DMS153 treated with DMSO at 0.1 percent for 48 hours (cell line): ENCODE results near the gene TSSK2.
"Not testable (repeated sequence)": the region's sequence is repeated elsewhere in the genome, so short reads cannot be mapped to it uniquely, and the experiment has no call there.

Experiments
- DNase-seq: peaks from one replicate; lab custom pipeline; 2025; ENCODE audit not compliant: unreplicated experiment; lab: John Stamatoyannopoulos, UW

The TSSK2 gene

DNA sequence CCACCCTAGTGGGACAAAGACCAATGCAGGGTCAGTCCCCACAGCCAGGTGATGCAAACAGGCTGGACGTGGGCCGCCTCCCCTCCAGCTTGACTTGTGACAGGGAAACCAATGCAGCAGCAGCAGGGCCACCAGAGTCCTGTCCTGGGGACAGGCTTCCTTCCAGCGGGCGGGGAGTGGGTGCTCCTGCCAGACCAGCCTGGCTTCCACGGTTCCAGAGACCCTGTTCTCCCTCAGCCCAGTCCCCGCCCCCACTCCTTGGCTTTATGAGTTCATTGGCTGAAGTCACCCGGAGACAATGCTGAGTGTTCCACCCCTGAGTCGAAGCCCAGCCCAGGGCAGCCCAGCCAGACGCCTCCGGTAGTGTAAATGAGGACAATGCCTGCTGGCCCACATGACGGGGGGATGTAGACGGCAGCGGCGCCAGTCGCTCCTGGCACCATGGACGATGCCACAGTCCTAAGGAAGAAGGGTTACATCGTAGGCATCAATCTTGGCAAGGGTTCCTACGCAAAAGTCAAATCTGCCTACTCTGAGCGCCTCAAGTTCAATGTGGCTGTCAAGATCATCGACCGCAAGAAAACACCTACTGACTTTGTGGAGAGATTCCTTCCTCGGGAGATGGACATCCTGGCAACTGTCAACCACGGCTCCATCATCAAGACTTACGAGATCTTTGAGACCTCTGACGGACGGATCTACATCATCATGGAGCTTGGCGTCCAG, at the start of gene TSSK2:
TSS of gene TSSK2 (plus strand) at position 350 of the 726 bp plus-strand sequence. CDS start at position 442, 92 bp downstream.
- DNase-seq: no peak

DNA sequence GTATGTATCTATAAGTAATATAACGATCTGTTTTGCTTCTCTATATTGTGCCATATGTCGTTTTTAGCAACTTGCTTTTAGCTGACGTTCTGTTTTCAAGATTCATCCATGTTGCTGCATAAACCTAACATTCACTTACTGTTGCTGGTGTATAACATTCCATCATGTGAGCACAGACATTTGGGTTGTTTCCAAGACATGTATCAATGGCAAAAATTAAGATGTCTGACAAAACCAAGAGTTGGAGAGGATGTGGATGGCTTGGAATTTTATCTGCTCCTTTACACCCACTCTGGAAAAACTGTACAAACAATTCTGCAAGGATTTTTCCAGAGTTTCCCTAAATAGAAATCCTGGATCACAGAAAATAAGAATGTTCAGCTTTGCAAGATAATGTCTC, 49.8 kb upstream of the TSSK2 start:
- DNase-seq: no peak

DNA sequence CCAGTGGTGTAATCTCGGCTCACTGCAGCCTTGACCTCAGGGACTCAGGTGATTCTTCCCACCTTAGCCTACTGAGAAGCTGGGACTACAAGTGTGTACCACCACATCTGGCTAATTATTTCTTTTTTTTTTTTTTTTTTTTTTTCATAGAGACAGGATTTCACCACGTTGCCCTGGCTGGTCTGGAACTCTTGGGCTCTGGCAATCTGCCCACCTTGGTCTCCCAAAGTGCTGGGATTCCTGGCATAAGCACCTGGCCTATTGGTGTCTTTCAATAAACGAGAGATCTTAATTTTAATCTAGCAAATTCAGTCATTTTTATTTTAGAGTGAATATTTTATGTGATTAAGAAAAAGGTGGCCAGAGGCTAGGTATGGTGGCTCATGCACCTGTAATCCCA, 49.0 kb upstream of the TSSK2 start:
- no peak for DNase-seq

GRCh38 chr22:19082793-19083192, 48.3 kb upstream of the TSSK2 start:
- DNase-seq: no peak

DNA sequence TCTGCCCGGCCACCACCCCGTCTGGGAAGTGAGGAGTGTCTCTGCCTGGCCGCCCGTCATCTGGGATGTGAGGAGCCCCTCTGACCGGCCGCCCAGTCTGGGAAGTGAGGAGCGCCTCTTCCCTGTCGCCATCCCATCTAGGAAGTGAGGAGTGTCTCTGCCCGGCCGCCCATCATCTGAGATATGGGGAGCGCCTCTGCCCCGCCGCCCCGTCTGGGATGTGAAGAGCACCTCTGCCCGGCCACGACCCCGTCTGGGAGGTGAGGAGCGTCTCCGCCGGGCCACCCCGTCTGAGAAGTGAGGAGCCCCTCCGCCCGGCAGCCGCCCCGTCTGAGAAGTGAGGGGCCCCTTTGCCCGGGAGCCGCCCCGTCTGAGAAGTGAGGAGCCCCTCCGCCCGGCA, 47.0 kb upstream of the TSSK2 start:
- not testable (repeated sequence) for DNase-seq

- not testable (repeated sequence) for DNase-seq
These were observed 46.5 kb upstream of the TSSK2 start for GRCh38 chr22:19084586-19084985.

- no peak for DNase-seq
These were observed 45.8 kb upstream of the TSSK2 start for GRCh38 chr22:19085233-19085718.

GRCh38 chr22:19086417-19086816, 44.7 kb upstream of the TSSK2 start:
- DNase-seq: no peak

DNA sequence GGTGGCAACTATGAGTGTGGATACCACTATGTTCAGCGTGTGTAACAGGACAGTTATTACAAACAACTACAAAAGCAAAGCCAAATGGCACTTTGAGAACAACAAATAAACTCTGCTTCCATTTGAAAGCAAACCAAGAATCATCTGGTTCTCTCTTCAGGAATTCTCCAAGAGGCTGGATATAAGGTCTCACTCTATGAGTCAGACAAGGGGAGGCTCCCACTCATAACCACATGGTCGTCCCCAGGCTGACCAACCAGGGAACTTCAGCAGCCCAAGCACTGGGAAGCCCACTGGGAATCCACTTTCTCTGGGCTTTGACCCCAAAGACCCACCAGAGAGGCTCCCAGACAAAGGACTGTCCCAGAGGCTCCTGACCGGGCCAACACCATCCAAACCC, 44.2 kb upstream of the TSSK2 start:
- no peak for DNase-seq

- no peak for DNase-seq
These were observed 42.1 kb upstream of the TSSK2 start for GRCh38 chr22:19088866-19089595.

DNA sequence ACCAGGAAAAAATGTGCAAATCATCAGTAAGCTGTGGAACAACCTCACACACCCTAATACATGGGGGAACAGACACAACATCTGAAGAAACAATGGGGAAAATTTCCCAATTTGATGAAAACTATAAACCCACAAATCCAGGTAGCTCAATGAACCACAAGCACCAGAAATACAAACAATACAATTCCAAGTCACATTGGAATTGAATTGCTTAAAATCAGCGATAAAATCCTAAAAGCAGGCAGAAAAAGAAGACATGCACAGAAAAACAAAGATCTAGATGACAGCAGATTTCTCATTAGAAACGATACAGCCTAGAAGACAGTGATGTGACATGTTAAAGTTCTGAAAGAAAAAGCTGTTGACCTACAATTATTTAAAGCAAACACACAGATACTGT, 40.9 kb upstream of the TSSK2 start:
- no peak for DNase-seq

- DNase-seq: no peak
These were observed 40.5 kb upstream of the TSSK2 start for GRCh38 chr22:19090586-19091127.

- no peak for DNase-seq
These were observed 38.4 kb upstream of the TSSK2 start for GRCh38 chr22:19092725-19093124.

DNA sequence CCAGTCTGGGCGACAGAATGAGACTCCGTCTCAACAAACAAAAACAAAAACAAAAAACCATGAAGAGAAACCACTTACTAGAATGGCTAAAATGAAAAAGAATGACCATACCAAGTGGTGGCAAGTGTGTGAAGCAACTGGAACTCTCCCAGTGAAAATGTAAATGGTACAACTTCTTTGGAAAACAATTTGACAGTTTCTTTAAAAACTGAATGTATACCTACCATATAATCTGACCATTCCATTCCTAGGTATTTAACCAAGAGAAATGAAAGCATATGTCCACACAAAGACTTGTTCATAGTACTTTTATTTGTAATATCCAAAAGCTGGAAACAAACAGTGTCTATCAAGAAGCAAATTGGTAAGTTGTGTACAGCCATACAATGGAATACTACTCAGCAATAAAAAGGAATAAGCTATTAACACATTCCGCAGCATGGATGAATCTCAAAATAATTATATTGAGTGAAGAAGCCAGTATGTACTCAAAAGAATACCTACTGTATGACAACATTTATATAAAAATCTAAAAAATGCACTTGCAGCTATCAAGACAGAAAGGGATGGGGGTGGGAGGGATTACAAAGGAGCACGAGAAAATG, 36.6 kb upstream of the TSSK2 start:
- no peak for DNase-seq

- DNase-seq: no peak
These were observed 34.6 kb upstream of the TSSK2 start for GRCh38 chr22:19096555-19096954.

GRCh38 chr22:19097518-19097917, 33.6 kb upstream of the TSSK2 start:
- no peak for DNase-seq

DNA sequence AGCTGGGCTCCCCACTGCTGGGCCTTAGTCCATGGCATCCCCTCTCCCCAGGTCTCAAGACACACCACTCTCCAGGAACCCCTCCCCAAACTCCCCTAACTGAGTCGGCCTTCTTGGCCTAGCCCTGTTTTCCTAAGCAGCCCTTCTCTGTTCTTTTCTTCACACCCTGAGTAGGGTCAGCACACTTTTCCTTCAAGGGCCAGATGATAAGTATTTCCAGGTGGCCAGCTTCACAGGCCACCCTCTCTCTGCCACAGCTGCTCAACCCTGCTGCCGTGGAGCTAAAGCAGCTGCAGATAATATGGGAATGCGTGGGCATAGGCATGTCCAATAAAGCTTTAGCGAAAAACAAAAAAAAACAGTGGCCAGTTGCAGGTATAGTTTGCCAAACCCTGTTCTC, 33.0 kb upstream of the TSSK2 start:
- no peak for DNase-seq

- DNase-seq: no peak
These were observed 27.0 kb upstream of the TSSK2 start for GRCh38 chr22:19103880-19104821.

GRCh38 chr22:19105456-19105855, 25.7 kb upstream of the TSSK2 start:
- DNase-seq: no peak
